HG02571 (cell line): ENCODE data around the gene P3R3URF.

Experiments used
- ATAC-seq: cut with Tn5 transposase; IDR thresholded peaks from one replicate; pipeline ENCODE4 v1.9.1; 2021; ENCODE audit warnings: mild to moderate bottlenecking, moderate library complexity; ENCODE audit not compliant: unreplicated experiment

P3R3URF gene

DNA sequence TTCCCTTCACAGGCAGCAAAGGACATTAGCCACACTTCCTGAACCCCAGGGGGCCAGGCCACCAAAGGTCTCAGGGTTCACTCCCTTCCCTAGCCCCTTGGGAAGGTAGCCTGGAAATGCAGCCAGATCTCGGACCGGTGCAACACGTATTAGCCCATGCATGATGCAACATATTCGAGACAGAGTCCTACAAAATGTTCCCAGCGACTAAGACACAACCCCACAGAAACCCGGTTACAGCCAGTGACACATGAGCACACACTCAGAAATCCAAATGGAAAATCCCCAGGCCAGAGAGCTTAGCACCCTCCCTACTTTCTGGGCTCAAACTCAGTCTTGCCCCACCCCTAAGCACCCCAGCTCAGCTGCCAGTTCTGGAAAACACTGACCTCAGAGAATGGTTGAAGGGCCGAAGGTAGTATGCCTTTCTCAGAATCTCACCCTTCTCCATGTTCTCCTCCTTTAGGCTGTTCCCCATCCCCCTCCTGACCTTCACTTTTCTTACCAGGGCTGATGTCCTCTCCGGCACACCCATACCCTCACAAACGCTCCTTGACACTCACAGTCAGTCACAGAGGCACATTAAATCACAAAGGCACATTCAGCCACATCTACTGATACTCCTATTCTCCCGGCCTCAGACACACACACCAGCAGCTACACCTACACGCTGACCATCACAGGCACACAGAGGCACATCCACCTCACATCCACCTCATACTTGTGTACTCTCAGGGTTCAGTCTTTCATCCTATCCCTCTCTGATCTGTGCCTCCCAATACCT is 1.6 kb downstream of the P3R3URF start, which contains the start of gene TSPAN1:
TSPAN1 (plus strand) TSS at position 640 of the 784 bp plus-strand sequence. CDS start 6,021 bp downstream, outside the sequence.
- no peak for ATAC-seq

DNA sequence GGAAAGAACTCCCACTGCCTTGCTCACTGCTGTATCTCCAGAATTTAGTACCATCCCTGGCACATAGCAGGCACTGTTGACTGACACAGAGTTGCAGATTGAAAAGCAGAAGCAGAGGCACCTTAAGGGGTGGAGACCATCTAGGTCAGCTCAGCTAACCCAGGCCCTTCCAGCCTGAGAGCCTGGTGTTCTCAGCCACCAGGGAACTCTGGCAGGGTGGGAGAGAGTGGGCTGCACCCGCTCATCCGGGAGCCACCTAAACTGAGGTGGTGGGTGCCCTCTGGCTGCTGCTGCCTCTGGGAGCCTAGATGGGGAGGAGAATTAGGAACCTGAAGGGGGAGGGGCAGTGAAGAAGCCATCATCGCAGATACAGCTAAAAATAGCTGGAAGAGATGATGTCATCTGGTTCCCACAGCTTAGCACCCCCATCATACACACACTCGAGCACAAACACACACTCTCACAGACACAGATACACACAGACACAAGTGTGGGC is 2.9 kb downstream of the P3R3URF start:
- ATAC-seq: no peak

DNA sequence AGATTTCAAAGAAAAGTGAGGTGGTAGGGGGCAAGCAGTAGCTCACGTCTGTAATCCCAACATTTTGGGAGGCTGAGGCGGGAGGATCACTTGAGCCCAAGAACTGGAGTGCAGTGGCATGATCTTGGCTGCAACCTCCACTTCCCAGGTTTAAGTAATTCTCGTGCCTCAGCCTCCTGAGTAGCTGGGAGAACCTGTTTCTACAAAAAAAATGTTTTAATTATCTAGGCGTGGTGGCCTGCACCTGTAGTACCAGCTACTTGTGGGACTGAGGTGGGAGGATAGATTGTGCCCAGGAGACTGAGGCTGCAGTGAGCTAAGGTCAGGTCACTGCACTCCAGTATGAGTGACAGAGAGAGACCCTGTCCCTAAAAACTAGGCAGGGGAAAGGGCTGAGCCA is 4.0 kb downstream of the P3R3URF start:
- ATAC-seq: no peak

DNA sequence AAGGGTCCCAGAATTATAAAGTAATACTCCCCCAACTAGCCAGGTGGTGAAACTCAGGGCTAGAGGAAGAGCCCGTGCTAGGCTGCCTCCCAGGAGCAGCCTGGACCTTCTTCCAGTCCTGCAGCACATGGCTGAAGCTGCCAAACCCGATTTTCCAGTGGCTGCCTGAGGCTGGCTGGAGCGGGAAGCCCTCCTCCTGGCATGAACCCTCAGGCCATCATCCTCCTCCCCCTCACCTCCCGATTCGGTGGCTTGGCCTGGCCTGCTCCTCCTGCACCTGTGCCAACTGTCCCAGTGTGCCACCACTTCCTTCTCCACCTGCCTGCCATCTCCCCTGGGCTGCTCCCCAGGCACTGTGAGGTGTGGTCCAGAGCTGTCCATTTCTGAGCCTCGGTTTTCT is 4.4 kb downstream of the P3R3URF start:
- ATAC-seq: no peak

DNA sequence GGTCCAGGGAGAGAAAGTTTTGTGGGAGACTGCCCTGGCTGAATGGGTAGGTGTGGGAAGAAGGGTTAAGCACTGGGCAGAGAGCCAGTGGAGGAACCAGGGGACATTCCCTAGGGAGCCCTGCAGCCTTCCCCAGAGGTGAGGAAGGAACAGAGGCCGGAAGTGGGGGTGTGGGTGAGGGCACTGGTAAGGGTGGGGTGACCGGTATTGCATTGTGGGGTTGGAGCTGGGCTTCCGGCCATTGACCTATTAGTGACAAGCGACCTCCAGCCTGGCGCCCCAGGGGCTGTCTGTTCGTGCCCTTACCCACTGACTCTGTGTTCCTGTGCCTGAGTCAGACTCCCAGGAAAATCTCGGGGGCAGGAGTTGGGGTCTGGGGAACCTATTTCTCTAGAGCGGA is 4.9 kb downstream of the P3R3URF start:
- ATAC-seq: no peak

DNA sequence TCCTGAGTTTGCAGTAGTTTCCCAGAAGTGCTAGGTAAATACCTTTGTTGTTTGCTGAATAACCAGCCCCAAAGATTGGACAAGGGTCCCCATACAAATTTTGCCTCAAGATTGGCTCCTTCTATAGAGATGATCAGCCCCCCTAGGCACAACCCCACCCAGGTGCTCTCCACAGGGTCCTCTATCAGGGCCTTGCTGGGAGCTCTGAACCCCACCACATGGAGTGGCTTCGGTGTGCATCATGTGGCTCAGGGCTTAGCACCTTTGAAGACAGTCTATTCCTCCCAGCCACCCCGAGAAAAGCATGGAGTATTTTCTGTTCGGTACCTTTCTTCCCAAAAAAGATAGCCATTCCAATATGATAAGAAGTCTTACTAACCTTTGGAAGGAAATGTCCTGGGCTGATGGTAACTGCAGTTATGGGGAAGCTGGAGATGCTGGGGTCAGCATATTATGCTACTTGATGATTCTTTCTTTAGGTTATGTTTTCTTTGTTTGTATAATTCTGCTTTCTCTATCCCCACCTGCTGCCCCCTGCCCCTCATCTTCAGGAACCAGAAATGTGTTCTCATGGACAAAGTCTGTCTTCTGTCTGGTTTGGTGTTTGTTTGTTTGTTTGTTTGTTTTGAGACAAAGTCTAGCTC is 6.4 kb downstream of the P3R3URF start:
- no peak for ATAC-seq

DNA sequence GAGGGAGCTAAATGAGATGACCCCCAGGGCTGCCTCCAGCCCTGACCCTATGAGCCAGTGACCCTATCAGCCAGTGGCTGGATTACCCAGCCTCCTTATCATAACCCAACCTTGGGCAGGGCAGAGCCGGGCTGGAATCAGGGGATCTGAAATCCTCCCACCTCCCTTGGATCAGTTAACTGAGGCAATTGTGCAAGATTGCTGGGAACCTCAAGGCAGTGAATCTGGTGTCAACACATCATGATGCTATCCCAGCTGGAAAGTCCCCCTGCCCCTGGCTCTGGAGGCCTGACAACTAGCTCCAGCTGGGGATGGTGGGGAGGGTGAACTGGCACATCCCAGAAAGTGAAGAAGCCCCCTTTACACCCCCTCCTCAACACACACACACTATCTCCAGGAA is 7.8 kb downstream of the P3R3URF start:
- ATAC-seq: no peak

DNA sequence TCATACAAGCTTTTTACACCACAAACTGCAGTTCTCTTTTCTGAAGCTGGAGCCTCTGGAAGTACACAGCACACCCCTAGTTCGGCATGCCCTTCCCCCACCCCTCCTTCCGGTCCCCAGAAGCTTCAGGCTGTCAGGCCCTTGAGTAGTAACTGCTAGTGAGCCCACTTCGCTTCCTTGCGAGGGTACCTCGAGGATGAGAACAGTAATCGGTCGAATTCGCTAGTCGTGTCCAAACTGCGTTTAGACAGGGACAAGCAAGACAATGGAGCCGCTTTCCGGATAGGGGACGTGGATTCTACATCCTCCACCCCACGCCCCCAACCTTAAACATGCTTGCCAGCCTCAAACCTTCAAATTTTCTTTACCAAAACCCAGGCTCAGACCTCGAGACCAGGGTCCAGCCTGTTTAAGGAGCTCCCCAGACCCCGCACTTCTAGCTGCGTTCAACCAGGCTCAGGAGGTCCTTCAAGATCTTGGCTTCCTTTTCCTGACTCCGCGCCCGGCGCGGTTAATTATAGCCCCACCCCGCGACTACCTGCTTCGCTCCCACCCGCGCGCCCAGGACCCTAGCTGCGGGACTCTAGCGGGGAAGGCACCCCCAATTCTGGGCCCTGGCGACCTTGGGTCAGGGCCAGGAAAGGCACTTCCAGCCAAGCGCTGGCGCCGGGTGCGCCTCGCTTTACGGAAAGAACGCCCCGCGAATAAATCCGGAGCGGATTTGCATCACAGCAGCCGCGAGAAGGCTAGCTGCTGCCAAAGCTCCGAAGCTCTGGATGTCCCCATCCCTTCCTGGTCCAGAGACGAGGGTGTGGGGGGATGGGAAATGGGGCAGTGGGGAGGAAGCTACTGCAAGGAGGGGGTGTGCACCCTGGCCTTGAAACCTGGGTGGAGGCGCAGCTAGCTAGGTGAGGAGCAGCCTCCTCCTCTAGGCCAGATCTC is 9.5 kb downstream of the P3R3URF start:
- ATAC-seq: no peak

DNA sequence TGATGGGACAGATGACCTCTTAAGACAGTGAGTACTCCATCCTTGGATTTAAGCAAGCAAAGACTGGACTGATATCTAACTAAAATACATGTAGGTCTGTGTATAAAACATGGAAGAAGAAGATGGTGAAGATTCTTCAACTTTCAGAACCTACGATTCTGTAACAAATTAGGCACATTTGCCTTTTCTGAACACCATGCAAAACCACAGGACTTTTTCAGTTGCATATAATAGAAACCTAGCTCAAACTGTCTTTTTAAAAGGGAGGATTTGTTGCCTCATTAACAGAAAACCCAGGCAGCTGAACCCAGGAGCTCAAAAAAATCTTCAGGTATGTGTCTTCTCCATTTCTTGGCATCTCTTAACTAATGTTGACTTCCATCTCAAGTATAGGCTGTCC is 16.1 kb downstream of the P3R3URF start:
- ATAC-seq: no peak

DNA sequence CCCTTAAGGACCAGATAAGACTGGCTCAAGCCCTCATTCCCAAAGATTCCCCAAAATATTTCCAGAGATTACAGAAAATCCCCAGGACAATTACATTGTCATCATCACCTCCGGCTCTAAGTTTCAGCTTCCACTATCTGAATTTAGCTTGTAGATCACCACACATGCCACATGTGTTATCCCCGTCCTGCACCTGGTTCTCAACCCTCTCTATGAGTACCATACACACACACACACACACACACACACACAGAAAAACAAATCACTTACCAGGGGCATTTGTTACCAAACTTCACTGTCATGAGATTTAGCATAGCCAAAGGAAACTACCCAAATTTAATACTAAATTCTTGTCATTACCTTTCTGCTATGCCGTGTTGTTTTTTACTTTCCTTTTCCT is 16.8 kb downstream of the P3R3URF start:
- ATAC-seq: no peak

DNA sequence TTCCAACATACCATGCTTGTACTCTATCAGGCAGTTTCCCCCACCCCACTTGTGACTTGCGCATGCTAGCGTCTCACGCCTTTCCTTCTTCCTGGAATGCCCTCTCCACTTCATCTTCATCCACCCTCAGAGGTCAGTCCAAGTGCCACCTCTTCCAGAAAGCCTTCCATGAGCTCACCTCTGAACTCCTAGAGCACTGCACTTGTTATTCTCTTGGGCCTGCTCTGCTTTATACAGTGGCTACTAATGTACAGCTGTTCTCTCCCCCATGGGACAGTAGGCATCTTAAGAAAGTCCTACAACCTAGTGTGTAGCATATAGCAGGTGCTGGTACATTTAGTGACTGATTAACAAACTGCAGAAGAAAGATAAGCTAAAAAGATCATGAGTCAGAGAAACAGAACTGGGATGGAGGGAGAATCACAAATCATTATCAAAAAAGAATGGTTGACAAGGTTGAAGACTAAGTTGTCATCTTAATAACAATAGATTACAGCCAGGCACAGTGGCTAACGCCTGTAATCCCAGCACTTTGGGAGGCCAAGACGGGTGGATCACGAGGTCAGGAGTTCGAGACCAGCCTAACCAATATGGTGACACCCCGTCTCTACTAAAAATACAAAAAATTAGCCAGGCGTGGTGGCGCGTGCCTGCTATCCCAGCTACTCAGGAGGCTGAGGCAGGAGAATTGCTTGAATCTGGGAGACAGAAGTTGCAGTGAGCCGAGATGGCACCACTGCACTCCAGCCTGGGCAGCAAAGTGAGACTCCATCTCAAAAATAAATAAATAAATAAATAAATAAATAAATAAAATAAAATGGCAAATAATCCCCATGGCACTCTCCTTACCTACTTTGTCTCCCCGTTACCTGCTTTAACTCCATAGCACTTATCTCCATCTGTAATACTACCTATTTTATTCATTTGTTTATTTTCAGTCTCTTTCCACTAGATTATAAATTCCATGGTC is 17.7 kb downstream of the P3R3URF start:
- no peak for ATAC-seq

DNA sequence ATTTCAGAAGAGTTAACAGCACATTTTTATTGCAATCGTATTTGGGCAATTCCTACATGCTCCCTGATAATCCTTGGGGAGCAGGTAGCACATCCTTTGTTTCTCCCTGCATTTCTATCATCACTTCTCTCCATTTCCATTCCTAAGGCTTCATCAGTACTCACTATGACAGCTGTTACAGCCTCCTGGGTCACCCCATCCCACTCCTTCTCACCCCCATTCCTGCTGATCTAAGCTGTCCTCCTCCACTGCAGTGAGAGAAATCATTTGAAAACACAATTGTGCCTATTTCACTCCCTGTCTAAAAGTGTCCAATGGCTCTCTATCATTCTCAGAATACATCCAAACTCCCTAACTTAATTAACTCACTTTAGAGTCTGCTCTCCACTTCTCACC is 18.4 kb downstream of the P3R3URF start:
- ATAC-seq: no peak

DNA sequence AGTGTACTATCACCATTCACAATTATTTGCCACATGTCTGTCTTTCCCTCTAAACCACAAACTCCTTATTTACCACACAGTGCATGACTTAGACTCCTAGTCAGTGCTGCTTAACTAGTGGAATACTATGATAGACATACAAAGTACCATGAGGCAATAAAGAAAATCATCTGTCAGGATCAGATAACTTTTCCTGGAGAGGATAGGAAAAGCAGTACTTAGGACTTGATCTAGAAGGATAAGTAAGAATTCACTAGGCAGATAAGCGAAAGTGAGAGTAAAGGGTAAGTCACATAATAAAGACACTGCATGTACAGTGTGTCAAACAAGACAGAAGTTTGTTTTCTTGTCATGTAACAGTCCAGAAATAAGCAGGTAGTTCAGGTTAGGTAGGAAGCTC is 22.6 kb downstream of the P3R3URF start:
- ATAC-seq: no peak

DNA sequence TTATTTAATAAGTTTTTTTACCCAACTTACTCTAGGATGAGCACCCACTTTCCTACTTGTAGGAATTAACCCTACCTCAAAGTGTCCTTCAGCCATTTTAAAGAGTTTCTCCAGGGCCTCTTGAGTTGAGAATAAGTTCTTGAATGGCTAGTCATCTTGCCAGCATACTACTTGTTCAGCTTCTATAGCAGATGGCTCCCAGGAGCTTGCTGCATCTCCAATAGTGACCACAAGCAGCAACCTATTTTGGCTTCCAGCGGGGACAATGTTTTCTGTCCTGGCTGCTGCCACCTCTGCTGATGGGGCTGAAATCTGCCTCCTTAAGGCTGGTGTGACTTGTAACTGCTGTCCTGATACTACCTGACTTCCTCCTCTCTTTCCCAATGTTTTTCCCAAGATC is 23.1 kb downstream of the P3R3URF start:
- ATAC-seq: no peak

DNA sequence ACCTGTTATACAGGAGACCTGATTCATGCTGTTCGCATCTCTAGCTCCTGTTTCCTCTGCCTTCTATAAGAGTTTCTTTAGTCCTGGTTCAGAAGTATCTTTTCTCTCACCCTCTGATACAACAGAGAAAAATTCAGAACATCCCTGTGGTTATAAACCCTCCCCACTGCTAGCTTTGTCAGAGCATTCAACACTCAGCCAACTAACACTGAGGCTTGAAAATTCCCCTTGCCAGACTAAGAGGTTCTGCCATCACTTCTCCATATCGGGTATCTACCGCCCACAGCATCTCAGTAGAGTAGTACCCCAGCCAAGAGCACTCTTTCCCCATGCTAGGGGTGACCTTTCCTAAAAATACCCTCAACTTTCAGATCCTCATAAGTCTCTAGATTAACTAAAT is 24.3 kb downstream of the P3R3URF start:
- no peak for ATAC-seq

DNA sequence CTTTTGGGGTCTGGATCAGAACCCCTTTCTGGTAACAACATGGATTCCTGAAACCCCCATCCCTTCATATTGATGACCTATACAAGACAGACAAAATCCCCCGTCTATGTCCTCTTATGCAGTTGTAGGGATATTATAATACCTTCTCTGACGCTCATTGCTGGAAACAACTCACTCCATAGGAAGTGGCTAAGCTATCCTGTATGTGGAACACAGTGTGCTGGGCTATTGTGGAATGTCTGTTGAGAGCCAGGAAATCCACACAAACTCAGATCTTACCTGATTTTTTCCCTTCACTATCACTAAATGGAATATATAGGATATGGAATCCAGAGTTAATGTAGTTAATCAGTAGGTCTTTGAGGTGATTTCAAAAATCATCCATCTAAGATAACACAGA is 26.2 kb downstream of the P3R3URF start:
- no peak for ATAC-seq

DNA sequence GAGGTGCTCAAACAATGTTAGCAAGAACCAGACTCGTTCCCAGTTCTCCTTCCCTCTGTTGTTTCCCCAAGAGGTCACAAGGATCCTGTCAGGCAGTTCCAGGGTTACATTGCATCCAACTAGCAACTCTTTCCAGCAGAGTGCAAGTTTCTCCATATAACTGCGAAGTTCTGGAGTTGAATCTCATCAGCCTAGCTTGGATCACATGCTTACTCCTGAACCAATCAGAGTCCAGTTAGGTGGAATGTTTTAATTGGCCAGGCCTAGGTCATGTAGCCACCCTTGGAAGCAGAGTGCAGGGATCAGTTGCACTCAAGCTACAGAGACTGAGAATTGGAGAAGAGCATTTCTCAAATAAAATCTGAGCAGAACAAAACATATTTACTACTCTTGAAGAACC is 28.0 kb downstream of the P3R3URF start:
- ATAC-seq: no peak

DNA sequence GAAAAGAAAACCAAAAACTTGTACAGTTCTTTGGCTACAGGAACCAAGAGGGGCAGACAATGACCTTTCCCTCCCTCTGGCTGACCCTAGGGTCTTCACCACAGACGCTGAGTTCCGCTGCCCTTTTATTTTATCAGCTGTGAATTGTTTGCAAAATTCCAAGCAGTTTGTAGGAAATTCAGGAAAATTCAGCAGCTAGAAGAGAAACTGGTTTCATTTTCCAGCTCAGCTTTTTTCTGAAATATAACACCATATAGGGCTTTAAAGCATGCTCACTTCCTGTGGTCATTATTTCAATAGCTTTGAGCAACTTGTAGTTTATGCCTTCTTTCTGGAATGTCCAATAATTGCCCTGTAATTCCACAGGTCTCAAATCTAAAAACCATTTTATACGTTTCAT is 38.4 kb downstream of the P3R3URF start:
- no peak for ATAC-seq

DNA sequence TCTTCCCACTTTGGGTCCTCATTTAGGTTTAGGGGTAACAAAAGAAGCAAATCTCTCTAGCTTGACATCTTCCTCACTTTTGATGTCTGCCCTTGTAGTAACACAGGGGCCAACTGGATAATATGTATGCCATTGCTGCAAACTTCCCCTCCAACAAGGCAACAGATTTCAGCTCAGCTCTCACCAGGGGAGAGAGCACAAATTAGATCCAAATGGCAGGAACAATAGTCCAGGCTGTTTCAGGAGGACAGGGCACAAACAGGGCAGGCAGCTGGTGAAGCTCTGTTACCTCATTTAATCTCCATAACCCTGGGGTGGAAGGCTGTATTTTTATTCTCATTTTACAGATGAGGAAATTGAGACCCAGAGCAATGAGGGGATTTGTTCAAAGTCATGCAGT is 39.6 kb downstream of the P3R3URF start:
- no peak for ATAC-seq

DNA sequence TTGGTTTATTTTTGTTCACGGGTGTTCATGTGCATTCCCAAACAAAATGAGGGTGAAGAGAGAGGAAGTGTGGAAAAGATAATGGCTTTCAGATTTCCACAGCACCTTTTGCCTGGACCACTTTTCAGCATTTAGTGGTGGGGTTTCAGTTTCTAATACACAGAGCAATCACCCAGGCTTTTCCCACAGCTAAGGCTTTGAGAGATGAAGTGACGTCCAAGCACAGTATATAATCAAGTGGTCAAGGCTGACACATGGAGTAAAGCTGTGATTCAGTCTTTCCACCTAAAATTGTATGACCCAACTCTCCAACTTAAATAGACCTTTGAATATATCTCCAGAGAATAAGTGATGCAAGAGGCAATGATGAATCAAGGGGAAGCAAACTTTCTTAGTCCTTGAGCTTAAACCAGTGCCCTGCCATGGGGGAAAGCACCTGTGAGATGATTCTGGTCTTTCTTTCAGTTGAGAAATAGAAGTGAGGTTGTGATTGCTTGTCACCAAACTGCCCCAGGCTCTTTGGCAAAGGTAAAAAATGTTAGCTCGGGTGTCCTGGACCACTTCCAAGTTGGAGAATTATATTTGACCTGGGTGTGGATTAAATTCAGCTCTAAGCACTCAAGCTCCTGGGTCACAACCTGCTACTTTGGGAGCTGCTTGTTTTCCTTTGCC is 41.5 kb downstream of the P3R3URF start:
- ATAC-seq: no peak
